Mucosa of stomach (tissue), 1 donor: Measurements from ENCODE around the gene PVRIG.
"Not testable (repeated sequence)": the region's sequence is repeated elsewhere in the genome, so short reads cannot be mapped to it uniquely, and the experiment has no call there.

Experiments
- H3K27me3 ChIP-seq: one replicate; pipeline ENCODE4 v1.7.0; 2013; ENCODE audit warnings: mild to moderate bottlenecking, low read length; ENCODE audit not compliant: control insufficient read depth, insufficient read depth
- H3K36me3 ChIP-seq: one replicate; pipeline ENCODE4 v1.7.0; 2013; ENCODE audit warnings: low read length; ENCODE audit not compliant: control insufficient read depth, insufficient read depth
- H3K4me1 ChIP-seq: one replicate; pipeline ENCODE4 v1.7.0; 2013; ENCODE audit warnings: mild to moderate bottlenecking, low read length; ENCODE audit not compliant: control insufficient read depth, insufficient read depth
- H3K4me3 ChIP-seq: one replicate; pipeline ENCODE4 v1.7.0; 2013; ENCODE audit warnings: low read length
- H3K9ac ChIP-seq: one replicate; pipeline ENCODE4 v1.7.0; 2013; ENCODE audit warnings: mild to moderate bottlenecking, low read length, moderate library complexity
- H3K9me3 ChIP-seq: one replicate; pipeline ENCODE4 v1.7.0; 2013; ENCODE audit warnings: mild to moderate bottlenecking, low read length, moderate library complexity; ENCODE audit not compliant: control insufficient read depth
- donor health status: Pancreatic carcinoma.

The PVRIG gene

GRCh38 chr7:100221767-100222444 lies 2.2 kb downstream of the PVRIG start:
- Histone ChIP-seq H3K27me3 (no peaks in the 10 kb centered on the region), H3K9me3 (no peaks in the 10 kb centered on the region), H3K4me1 (no peaks in the 10 kb centered on the region), H3K36me3 (no peaks in the 10 kb centered on the region), H3K9ac (no peak overlapping the region), H3K4me3 (no peak overlapping the region)

GRCh38 chr7:100222445-100223132 lies 2.8 kb downstream of the PVRIG start:
- Histone ChIP-seq H3K36me3 (no peaks in the 10 kb centered on the region), H3K27me3 (no peaks in the 10 kb centered on the region), H3K9ac (no peak overlapping the region), H3K9me3 (no peaks in the 10 kb centered on the region), H3K4me3 (no peak overlapping the region), H3K4me1 (no peaks in the 10 kb centered on the region)

- not testable (repeated sequence) for H3K4me1 ChIP-seq, H3K27me3 ChIP-seq, H3K36me3 ChIP-seq, H3K9me3 ChIP-seq, H3K4me3 ChIP-seq, H3K9ac ChIP-seq
Measured at GRCh38 chr7:100223376-100223927, 3.7 kb downstream of the PVRIG start.

- H3K4me1 ChIP-seq, H3K9me3 ChIP-seq, H3K36me3 ChIP-seq: not testable (repeated sequence)
Measured at GRCh38 chr7:100224891-100225290, 5.1 kb downstream of the PVRIG start.

GRCh38 chr7:100234660-100235317 lies 15.0 kb downstream of the PVRIG start:
- not testable (repeated sequence) for H3K4me1 ChIP-seq, H3K4me3 ChIP-seq, H3K9ac ChIP-seq, H3K9me3 ChIP-seq, H3K27me3 ChIP-seq, H3K36me3 ChIP-seq

More at GRCh38 chr7:100224891-100225290, 5.1 kb downstream of the PVRIG start:
- not testable (repeated sequence) for H3K4me3 ChIP-seq, H3K9ac ChIP-seq, H3K27me3 ChIP-seq

GRCh38 chr7:100239975-100240374 lies 20.2 kb downstream of the PVRIG start:
- H3K9me3 ChIP-seq, H3K36me3 ChIP-seq, H3K4me1 ChIP-seq, H3K27me3 ChIP-seq, H3K4me3 ChIP-seq, H3K9ac ChIP-seq: not testable (repeated sequence)

- not testable (repeated sequence) for H3K9ac ChIP-seq, H3K4me3 ChIP-seq
Measured at GRCh38 chr7:100243385-100243784, 23.6 kb downstream of the PVRIG start.

GRCh38 chr7:100244988-100245605 lies 25.3 kb downstream of the PVRIG start:
- H3K4me3 ChIP-seq, H3K4me1 ChIP-seq, H3K27me3 ChIP-seq, H3K9me3 ChIP-seq, H3K9ac ChIP-seq, H3K36me3 ChIP-seq: not testable (repeated sequence)

More at GRCh38 chr7:100243385-100243784, 23.6 kb downstream of the PVRIG start:
- not testable (repeated sequence) for H3K27me3 ChIP-seq, H3K36me3 ChIP-seq, H3K9me3 ChIP-seq, H3K4me1 ChIP-seq

GRCh38 chr7:100246121-100246864 lies 26.5 kb downstream of the PVRIG start:
- H3K9me3 ChIP-seq, H3K4me3 ChIP-seq, H3K9ac ChIP-seq, H3K36me3 ChIP-seq, H3K27me3 ChIP-seq, H3K4me1 ChIP-seq: not testable (repeated sequence)

GRCh38 chr7:100246865-100247137 lies 27.1 kb downstream of the PVRIG start:
- not testable (repeated sequence) for H3K4me1 ChIP-seq

GRCh38 chr7:100247152-100247757 lies 27.5 kb downstream of the PVRIG start:
- H3K9ac ChIP-seq, result no peak overlapping the region
- H3K4me1 ChIP-seq, result peaks cover 9% of the 10 kb centered on the region
- no peaks in the 10 kb centered on the region for H3K27me3 ChIP-seq
- H3K36me3 ChIP-seq, result no peaks in the 10 kb centered on the region
- H3K9me3 ChIP-seq, result no peaks in the 10 kb centered on the region
- H3K4me3 ChIP-seq, result no peak overlapping the region

More at GRCh38 chr7:100246865-100247137, 27.1 kb downstream of the PVRIG start:
- H3K27me3 ChIP-seq, H3K9ac ChIP-seq, H3K9me3 ChIP-seq, H3K36me3 ChIP-seq, H3K4me3 ChIP-seq: not testable (repeated sequence)
